Measurements from ENCODE around the gene ADGRF3.

GRCh38 chr2:26276484-26277227, 69.9 kb downstream of the ADGRF3 start:
- TF ChIP-seq POLR2A (IDR thresholded peaks at IDR 0.05; ENCODE audit: low read depth, low read length) (no peak), TAF1 (IDR thresholded peaks at IDR 0.05; ENCODE audit: low read depth, low read length) (no peak), POLR2AphosphoS5 (IDR thresholded peaks at IDR 0.05; ENCODE audit: low read depth, low read length) (no peak), SPI1 (IDR thresholded peaks at IDR 0.05; ENCODE audit: low read depth, low read length) (no peak), PAX5 (IDR thresholded peaks at IDR 0.05; ENCODE audit: insufficient read depth, low read length, severe bottlenecking) (no peak), POU2F2 (IDR thresholded peaks at IDR 0.05; ENCODE audit: low read depth, low read length) (no peak)
